AG09319 (cell line): ENCODE data around the gene ZSCAN18.
"Not testable (repeated sequence)": the region's sequence is repeated elsewhere in the genome, so short reads cannot be mapped to it uniquely, and the experiment has no call there.

Experiments
- DNase-seq: peaks from one replicate; pipeline ENCODE4 v3.0.0-alpha.2; 2010; ENCODE audit warnings: low read depth; ENCODE audit errors: extremely low read depth
- TF ChIP-seq, protein P1 (sequence below): IDR thresholded peaks from 2 replicates; pipeline ENCODE4 v1.5.1; 2011; ENCODE audit warnings: low read depth, mild to moderate bottlenecking, inconsistent platforms, low read length, moderate library complexity

Gene ZSCAN18, protein sequence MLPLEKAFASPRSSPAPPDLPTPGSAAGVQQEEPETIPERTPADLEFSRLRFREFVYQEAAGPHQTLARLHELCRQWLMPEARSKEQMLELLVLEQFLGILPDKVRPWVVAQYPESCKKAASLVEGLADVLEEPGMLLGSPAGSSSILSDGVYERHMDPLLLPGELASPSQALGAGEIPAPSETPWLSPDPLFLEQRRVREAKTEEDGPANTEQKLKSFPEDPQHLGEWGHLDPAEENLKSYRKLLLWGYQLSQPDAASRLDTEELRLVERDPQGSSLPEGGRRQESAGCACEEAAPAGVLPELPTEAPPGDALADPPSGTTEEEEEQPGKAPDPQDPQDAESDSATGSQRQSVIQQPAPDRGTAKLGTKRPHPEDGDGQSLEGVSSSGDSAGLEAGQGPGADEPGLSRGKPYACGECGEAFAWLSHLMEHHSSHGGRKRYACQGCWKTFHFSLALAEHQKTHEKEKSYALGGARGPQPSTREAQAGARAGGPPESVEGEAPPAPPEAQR

DNA sequence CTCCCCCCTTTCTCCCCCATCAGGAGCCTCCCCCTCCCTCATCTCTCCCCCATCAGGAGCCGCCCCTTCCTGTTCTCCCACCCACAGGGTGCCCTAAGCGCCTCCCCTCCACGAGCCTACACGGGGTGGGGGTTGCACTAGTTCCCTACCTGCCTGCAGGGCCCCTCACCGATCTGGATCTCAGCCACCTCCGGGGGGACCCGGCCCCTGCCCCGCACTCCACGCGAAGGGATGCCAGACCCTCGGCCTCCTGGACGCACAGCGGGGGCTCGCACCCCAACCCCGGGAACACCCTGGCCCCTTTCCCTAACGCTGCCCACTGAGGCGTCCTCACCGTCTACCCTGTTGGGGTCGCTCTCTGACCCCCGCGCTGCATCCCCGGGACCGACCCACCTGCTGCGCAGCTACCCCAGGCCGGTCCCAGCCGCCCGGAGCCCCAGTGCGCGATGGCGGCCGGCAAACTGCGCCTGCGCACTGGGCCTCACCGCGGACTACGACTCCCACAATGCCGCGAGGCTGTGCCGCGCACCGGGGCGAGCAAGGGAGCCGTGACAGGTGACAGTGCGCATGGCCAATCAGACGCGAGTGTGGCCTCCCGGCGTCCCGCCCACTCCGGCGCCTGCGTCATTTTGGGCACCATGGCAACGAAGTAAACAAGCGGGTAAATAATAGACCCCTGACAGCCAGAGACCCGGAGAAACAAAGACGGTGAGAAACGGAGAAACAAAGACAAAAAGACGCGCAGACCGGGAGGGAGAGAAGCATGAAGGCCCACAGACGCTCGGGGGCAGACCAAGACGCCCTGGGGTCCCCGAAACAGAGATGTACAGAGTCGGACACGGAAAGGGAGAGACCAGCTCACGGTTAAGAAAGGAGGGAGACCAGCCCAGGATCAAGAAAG is at the start of gene ZSCAN18:
TSS of gene ZSCAN18 (minus strand) at position 451 of the 901 bp plus-strand sequence. CDS start 7,964 bp downstream, outside the sequence.
- TF ChIP-seq, protein P1, sequence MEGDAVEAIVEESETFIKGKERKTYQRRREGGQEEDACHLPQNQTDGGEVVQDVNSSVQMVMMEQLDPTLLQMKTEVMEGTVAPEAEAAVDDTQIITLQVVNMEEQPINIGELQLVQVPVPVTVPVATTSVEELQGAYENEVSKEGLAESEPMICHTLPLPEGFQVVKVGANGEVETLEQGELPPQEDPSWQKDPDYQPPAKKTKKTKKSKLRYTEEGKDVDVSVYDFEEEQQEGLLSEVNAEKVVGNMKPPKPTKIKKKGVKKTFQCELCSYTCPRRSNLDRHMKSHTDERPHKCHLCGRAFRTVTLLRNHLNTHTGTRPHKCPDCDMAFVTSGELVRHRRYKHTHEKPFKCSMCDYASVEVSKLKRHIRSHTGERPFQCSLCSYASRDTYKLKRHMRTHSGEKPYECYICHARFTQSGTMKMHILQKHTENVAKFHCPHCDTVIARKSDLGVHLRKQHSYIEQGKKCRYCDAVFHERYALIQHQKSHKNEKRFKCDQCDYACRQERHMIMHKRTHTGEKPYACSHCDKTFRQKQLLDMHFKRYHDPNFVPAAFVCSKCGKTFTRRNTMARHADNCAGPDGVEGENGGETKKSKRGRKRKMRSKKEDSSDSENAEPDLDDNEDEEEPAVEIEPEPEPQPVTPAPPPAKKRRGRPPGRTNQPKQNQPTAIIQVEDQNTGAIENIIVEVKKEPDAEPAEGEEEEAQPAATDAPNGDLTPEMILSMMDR: no peak
- peak; percentile 94 for DNase-seq

DNA sequence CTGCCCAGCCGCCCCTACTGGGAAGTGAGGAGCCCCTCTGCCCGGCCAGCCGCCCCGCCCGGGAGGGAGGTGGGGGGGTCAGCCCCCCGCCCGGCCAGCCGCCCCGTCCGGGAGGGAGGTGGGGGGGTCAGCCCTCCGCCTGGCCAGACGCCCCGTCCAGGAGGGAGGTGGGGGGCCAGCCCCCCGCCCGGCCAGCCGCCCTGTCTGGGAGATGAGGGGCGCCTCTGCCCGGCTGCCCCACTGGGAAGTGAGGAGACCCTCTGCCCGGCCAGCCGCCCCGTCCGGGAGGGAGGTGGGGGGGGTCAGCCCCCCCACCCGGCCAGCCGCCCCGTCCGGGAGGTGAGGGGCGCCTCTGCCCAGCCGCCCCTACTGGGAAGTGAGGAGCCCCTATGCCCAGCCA is 49.4 kb upstream of the ZSCAN18 start:
- DNase-seq: not testable (repeated sequence)

DNA sequence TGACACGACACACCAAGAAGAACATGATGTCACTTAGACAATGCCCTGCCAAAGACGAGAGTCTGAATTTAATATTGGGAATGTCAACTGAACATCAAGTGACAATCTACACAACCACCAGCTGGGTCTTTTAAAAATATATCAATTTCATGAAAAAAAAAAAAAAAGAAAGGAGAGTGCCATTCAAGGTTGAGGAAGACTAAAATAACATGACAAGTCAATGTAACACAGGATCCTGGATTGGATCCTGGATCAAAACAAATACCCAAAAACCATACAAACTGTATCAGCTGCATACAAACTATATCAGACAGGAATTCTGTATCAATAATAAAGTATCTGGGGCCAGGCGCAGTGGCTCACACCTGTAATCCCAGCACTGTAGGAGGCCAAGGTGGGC is 47.8 kb upstream of the ZSCAN18 start:
- TF ChIP-seq, protein P1: no peak
- DNase-seq: no peak

DNA sequence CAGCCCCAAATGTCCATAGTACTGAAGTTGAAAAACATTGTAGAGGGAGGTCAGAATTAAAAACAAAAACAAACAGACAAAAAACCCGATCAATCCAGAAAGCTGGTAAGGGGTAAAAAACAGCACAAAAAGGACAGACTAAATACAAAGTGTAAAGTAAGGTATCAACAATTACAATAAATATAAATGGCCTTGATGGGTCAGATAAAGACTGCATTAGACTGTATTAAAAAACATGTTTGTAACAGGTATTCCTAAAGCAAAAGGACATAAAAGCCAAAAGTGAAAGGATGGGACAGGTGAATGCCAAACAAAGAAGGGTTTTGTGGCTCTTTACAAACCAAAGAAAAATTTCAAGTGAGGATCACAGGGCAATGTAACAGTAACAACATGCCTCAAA is 36.2 kb upstream of the ZSCAN18 start:
- no peak for DNase-seq
- TF ChIP-seq, protein P1: no peak

DNA sequence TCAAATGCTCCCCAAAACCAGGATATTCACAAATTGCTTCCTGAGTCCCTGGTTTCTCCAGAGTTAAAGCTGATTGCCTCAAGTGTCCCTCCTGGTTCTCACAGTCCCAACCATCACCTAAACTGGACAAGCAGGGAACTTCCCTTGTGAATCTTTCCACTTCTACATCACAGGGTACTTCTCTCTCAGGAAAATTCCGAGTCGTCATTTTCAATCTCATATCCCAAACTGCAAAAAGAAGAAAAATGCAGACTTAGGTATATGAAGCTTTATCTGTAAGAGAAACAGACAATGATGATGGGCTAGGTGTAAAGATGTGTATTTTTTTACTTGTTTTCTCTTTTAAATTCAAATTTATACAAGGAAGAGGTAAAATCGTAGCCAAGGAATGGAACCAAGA is 31.3 kb upstream of the ZSCAN18 start:
- TF ChIP-seq, protein P1: no peak
- no peak for DNase-seq

DNA sequence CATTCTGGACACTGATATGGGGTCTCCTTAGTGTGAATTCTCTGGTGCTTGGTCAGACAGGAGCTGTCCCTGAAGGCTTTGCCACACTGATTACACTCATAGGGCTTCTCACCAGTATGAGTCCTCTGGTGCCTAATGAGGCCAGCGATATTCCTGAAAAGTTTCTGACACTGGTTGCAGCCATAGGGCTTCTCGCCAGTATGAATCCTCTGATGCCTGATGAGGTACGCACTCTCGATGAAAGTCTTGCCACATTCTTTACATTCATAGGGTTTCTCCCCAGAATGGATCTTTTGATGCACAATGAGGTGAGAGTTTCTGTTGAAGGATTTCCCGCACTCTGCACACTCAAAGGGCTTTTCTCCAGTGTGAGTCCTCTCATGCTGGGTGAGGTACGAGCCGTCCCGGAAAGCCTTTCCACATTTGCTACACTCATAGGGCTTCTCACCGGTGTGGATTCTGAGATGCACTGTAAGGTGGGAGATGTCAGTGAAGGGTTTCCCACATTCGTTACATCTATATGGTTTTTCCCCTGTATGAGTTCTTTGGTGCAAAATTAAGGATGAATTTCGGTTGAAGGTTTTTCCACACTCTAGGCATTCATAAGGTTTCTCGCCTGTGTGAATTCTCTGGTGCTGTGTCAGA is 30.1 kb upstream of the ZSCAN18 start:
- TF ChIP-seq, protein P1: no peak
- DNase-seq: no peak

DNA sequence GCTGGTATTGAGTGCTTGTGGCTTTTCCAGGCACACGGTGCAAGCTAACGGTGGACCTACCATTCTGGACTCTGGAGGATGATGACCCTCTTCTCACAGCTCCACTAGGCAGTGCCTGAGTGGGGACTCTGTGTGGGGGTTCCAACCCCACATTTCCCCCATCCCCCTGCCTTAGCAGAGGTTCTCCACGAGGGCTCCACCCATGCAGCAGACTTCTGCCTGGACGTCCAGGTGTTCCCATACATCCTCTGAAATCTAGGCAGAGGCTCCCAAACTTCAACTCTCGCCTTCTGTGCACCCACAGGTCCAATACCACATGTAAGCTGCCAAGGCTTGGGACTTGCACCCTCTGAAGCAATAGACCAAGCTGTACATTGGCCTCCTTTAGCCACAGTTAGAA is 25.3 kb upstream of the ZSCAN18 start:
- TF ChIP-seq, protein P1: no peak
- no peak for DNase-seq
